ENCODE measurements around the gene ZSCAN21.
A peak's percentile ranks its signal among the peaks of the same experiment; 100 is the strongest.

Gene ZSCAN21

DNA sequence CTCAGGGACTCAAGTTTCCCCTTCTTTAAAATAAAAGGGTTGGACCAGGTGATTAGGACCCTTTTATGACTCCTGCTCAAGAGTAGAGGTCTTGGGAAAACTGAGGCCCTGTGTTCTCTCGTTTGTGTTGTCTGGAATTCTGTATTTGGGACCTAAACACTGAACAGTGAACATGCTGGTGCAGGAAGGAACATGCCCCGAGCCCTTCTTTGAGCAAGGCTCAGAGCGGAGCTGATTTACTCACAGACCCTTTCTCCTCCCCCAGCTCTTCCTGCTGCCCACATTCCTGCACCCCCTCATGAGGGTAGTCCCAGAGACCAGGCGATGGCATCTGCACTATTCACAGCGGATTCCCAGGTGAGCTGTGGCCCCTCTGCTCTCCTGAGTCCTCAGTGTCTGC is 20.0 kb upstream of the ZSCAN21 start:
- DNase-seq = no peak

- no peak for DNase-seq
Measured at GRCh38 chr7:100033526-100033925, 16.0 kb upstream of the ZSCAN21 start.

- DNase-seq = no peak
Measured at GRCh38 chr7:100034871-100035510, 14.6 kb upstream of the ZSCAN21 start.

DNA sequence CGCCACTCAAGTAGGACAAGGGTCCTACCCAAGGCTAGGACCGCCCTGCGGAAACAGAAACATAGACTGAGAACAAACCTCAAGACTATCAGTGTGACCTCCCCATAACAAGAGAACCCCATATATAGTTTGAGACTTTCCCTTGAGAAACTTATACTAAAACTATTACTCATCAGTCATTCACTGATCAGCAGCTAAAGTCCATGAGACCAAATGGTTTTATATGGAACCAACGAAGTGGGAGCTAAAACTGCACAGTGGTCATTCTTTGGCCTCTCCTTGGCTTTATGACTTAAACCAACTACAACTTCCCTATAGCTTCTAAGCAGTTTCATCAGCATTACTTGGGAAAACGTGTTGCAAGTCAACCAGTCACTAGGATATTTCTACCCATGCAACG is 13.7 kb upstream of the ZSCAN21 start:
- no peak for DNase-seq

GRCh38 chr7:100038326-100038725 is 11.2 kb upstream of the ZSCAN21 start:
- DNase-seq = no peak

DNA sequence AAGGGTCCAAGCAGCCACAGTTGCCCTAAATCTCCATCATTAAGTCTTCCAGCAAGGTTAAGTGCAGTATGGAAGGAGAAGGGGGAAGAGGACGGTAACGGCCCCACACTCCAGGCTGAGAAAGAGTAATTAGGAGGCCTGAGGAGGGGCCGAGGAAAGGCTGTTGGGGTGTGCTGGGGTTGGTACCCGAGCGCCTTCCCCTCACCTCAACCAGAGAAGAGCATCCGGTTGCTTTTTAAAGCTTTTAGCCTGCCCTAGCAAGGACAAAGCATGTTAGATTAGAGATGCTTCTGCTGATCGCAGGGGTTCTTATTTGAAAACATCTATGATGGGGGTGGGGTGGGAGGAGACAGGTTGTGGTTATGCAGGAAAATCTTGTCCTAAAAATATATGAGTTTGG is 9.0 kb upstream of the ZSCAN21 start:
- no peak for DNase-seq

- DNase-seq = peak; percentile 75
Measured at GRCh38 chr7:100044718-100045117, 4.9 kb upstream of the ZSCAN21 start.

GRCh38 chr7:100048680-100049079 is 894 bp upstream of the ZSCAN21 start:
- DNase-seq = no peak

DNA sequence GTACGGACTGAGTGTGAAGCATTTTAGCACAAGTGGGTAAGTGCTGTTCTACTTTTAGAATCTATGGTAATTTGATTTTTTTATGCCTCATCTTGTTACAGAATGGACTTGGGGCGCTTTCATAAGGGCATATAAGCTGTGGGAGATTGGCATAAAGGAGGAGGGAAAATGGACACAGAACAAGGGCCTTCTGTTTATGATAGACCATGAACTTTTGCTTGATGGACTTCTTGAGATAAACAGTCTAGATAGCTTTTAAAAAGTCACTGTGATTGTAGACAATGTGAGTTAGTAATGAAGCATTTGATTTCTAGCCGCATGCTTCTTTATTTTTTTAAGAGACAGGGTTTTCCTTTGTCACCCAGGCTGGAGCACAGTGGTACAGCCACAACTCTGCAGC is 2.0 kb downstream of the ZSCAN21 start:
- no peak for DNase-seq

DNA sequence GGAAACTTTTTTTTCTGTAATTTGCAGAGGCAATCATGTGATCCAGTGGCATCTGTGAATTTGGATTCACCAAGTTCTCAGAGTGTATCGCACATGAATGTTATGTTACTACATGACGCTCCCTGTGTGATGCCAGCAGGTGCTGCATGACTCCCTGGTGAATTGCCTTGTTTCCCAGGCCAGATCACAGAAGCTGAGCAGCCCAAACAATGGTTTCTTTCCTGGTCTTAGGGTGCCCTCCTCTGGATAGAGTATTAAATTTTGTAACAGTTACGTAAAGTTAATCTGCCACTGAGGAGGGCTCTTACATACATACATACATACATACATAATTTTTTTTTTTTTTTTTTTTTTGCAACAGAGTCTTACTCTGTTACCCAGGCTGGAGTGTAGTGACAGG is 3.6 kb downstream of the ZSCAN21 start:
- DNase-seq = peak; percentile 85

- no peak for DNase-seq
Measured at GRCh38 chr7:100057006-100057405, 7.4 kb downstream of the ZSCAN21 start.

DNA sequence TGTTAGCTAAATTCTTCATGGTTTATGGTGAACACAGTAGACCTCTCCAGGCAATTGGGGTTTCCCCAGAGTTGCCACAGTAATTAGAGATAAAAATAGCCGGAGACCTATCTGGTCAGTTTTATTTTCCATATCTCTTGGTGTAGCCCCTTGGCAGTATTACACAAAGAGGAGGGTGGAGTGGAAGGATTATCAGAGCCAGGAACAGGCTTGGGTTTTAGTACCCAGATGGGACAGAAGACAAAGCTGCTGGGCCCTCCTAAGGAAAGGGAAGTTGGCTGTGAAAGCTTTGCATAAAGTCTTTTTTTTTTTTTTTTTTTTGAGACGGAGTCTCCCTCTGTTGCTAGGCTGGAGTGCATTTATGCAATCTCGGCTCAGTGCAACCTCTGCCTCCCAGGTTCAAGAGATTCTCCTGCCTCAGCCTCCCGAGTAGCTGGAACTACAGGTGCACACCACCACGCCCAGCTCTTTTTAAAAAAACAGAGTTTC is 9.7 kb downstream of the ZSCAN21 start:
- peak; percentile 74 for DNase-seq

DNA sequence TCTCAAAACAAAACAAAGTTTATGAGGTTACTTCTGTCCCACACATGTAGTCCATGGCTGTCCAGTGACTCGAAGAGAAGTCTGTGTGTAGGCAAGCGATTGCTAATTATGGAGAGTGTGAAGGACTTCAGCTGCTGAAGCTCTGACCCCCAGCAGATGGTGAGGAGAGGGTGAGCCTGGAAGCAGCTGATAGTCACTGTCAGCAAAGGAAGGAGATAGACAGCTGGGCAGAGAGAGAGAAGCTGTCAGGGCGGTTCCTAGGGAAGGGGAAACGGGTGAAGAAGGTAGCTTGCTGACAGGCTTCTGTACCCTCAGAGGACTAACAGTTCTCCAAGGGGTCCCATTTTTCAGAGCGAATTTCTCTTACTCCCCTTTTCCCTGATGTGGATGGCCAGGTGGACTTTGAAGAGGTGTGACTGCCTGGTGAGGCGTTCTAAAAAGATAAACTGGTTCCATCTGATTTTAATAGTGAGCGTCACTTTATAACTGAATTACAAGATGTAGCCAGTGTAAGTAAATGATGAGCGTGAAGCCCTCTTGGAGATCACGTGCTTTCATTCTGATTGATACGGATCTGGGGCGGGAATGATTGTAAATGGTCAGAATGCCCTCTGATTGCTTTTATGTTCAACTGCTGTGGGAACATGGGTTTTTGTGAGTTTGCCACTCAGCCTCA is 12.1 kb downstream of the ZSCAN21 start:
- peak; percentile 84 for DNase-seq

- DNase-seq = no peak
Measured at GRCh38 chr7:100063376-100063775, 13.8 kb downstream of the ZSCAN21 start.

DNA sequence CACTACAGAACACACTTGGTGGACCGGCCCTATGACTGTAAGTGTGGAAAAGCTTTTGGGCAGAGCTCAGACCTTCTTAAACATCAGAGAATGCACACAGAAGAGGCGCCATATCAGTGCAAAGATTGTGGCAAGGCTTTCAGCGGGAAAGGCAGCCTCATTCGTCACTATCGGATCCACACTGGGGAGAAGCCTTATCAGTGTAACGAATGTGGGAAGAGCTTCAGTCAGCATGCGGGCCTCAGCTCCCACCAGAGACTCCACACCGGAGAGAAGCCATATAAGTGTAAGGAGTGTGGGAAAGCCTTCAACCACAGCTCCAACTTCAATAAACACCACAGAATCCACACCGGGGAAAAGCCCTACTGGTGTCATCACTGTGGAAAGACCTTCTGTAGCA is 14.6 kb downstream of the ZSCAN21 start:
- no peak for DNase-seq

- DNase-seq = peak; percentile 65
Measured at GRCh38 chr7:100065452-100066186, 16.0 kb downstream of the ZSCAN21 start.

DNA sequence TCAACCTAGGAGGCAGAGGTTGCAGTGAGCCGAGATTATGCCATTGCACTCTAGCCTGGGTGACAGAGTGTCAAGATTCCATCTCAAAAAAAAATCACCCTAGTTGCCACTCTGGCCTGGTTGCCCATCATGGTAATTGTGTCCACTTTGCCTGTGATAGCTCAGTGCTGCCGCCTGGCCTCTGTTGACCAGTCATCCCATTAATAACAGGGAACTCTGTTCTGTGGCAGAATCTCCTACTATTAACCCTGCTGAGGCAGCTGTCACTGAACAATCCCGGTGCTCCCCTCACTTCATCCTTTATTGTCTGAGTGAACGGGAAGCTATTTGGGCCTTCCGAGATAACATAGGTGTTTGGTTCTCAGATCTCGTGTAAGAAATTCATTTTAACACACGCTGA is 17.4 kb downstream of the ZSCAN21 start:
- no peak for DNase-seq

- no peak for DNase-seq
Measured at GRCh38 chr7:100069991-100070390, 20.4 kb downstream of the ZSCAN21 start.

DNA sequence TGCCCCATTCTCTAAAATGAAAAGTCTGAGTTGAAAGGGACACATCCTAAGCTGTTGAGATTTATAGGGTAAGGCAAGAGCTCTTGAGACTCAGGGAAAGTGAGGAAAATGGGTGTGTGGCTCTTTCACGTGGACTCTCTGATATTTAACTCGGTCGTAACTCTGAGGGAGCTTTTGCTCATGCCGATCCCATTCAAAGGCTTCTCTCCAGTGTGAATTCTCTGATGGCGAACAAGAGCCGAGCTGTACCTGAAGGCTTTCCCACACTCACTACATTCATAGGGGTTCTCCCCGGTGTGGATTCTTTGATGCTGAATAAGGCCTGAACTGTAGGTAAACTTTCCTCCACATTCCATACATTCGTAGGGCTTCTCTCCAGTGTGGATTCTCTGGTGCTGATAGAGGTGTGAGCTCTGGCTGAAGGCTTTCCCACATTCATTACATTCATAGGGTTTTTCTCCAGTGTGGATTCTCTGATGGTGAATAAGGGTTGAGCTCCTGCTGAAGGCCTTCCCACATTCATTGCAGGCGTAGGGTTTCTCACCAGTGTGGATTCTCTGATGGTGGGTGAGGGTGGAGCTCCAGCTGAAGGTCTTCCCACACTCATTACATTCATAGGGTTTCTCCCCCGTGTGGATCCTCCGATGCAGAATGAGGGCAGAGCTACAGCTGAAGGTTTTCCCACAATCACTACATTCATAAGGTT is 21.6 kb downstream of the ZSCAN21 start:
- DNase-seq = no peak

DNA sequence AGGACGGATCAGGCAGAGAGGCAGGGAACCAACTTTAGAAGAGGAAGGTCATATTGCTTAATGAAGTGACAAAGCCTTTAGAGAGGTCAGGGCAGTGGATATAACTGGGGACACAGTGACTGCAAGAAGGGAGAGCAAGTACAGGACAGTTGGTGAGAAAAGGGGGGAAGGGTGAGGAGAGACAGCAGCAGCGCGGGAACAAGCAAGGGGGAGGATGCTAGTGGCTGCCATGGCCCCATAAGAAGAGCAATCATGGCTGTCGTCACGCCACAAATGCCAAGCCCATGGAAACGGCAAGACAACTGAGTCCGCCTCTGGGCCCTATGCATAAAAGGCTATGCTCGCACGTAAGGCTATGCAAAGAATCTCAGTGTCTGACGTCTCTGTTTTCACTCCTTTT is 22.9 kb downstream of the ZSCAN21 start:
- DNase-seq = no peak

DNA sequence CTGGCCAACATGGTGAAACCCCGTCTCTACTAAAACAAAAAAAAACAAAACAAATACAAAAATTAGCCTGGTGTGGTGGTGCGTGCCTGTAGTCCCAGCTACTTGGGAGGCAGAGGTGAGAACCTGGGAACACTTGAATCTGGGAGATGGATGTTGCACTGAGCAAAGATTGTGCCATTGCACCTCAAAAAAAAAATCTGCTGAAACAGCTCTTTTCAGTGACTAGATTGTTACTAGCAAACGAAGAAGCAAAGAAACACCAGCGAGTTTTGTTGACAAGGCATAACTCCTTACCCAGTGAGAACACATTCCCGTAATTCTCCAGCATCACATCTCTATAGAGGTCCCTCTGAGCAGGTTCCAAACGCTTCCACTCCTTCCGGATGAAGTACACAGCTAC is 25.3 kb downstream of the ZSCAN21 start:
- DNase-seq = no peak

DNA sequence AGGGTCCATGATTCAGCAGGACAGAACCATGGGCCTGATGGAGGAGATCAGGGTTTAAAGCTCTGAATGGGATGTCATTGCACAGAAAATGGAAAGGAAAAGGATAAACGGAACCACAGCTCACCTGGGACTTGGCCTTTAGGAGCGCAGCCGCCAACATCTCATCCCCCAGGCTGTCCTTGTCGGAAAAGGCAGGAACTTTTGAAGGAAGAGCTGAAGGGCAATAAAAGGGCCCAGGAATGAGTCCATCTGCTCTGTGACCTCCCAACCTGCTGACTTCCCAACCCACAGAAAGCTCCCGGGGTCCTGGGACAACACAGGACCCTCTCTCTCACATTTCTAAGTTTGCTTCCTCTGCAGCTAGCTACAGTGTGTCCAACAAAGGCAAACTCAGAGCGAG is 25.8 kb downstream of the ZSCAN21 start:
- no peak for DNase-seq

DNA sequence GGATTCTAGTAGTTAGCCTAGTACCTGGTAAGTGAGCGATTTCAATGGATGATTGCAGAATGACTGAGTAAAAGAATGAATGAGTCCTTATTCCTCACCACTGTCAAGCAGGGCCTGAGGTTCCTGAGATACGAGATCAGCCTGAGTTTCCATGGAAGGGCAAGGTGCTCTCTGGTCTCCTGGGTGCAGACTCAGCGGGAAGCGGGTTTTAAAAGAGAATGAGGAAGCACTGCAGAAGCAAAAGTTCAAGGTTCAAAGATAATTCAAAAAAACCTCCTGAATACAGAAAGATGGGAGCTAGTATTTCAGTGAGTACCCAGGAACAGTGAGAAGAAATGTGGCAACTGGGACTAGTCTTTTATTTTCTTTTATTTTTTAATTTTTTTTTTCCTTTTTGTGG is 27.6 kb downstream of the ZSCAN21 start:
- DNase-seq = no peak
